Endothelial cell (in vitro differentiated cells): ENCODE results near the gene CRYGN. TPM values are rescaled to one million over a fixed set of nuclear protein-coding genes. Genes with fewer than 3 reads are reported as not detected.

Experiments used
- DNase-seq: peaks from one replicate; pipeline ENCODE4 v3.0.0; 2021; ENCODE audit warnings: low spot score
- H3K27ac Mint-ChIP-seq: one replicate; pipeline ENCODE4 v1.8.0; 2021; ENCODE audit warnings: mixed read lengths, inconsistent platforms; ENCODE audit not compliant: unreplicated experiment
- H3K27me3 Mint-ChIP-seq: one replicate; pipeline ENCODE4 v1.8.0; 2021; ENCODE audit warnings: mild to moderate bottlenecking, moderate library complexity, mixed read lengths, inconsistent platforms; ENCODE audit not compliant: unreplicated experiment
- H3K36me3 Mint-ChIP-seq: one replicate; pipeline ENCODE4 v1.8.0; 2021; ENCODE audit warnings: mild to moderate bottlenecking, low read depth, mixed read lengths, inconsistent platforms; ENCODE audit not compliant: unreplicated experiment
- H3K4me1 Mint-ChIP-seq: one replicate; pipeline ENCODE4 v1.8.0; 2021; ENCODE audit warnings: mild to moderate bottlenecking, mixed read lengths, inconsistent platforms; ENCODE audit not compliant: unreplicated experiment
- H3K4me3 Mint-ChIP-seq: one replicate; pipeline ENCODE4 v1.8.0; 2021; ENCODE audit warnings: mild to moderate bottlenecking, mixed read lengths, inconsistent platforms; ENCODE audit not compliant: unreplicated experiment
- H3K9me3 Mint-ChIP-seq: one replicate; pipeline ENCODE4 v1.8.0; 2021; ENCODE audit warnings: mixed read lengths, inconsistent platforms; ENCODE audit not compliant: unreplicated experiment
- total RNA-seq: library from RNA; stranded (reverse); fragmentation: NEBNext Ultra II Directional; extraction: Animal tissue kit (Norgen Biotek cat#: 25700); gene quantifications from one replicate; pipeline ENCODE4 v1.2.1, GENCODE V29; 2021; ENCODE audit not compliant: unreplicated experiment
- TF ChIP-seq, protein P1 (sequence below): fragments of 200-600 bp; sonication (generic); IDR thresholded peaks from one replicate; pipeline ENCODE4 v1.5.0; 2021; ENCODE audit warnings: antibody characterized with exemption; ENCODE audit not compliant: unreplicated experiment

CRYGN gene
- total RNA-seq, 1 donor from 2014 or later: not detected

DNA sequence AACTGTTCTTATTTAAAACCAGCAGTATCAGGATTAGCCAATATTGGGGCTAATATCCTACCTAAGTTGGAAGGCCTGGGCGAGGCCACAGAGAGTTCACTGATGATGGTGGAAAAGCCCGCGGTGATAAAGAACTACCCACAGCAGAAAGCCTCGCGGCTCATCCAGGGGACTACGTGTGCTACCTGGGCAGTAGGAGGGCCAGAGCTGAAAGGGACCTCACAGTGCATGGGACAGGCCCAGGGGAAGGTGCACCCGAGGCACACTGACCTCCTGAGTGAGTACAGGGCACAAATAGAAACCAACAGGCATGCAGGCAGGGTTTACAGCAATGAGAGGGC is 31.5 kb downstream of the CRYGN start:
- DNase-seq: no peak
- Mint-ChIP-seq H3K27ac (peak overlapping the region; percentile 97), H3K4me3 (peak overlapping the region; percentile 95), H3K27me3 (peaks cover 25% of the 10 kb centered on the region), H3K9me3 (no peaks in the 10 kb centered on the region), H3K4me1 (peaks cover 26% of the 10 kb centered on the region), H3K36me3 (peaks cover 7% of the 10 kb centered on the region)
- TF ChIP-seq, protein P1, sequence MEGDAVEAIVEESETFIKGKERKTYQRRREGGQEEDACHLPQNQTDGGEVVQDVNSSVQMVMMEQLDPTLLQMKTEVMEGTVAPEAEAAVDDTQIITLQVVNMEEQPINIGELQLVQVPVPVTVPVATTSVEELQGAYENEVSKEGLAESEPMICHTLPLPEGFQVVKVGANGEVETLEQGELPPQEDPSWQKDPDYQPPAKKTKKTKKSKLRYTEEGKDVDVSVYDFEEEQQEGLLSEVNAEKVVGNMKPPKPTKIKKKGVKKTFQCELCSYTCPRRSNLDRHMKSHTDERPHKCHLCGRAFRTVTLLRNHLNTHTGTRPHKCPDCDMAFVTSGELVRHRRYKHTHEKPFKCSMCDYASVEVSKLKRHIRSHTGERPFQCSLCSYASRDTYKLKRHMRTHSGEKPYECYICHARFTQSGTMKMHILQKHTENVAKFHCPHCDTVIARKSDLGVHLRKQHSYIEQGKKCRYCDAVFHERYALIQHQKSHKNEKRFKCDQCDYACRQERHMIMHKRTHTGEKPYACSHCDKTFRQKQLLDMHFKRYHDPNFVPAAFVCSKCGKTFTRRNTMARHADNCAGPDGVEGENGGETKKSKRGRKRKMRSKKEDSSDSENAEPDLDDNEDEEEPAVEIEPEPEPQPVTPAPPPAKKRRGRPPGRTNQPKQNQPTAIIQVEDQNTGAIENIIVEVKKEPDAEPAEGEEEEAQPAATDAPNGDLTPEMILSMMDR: no peak

DNA sequence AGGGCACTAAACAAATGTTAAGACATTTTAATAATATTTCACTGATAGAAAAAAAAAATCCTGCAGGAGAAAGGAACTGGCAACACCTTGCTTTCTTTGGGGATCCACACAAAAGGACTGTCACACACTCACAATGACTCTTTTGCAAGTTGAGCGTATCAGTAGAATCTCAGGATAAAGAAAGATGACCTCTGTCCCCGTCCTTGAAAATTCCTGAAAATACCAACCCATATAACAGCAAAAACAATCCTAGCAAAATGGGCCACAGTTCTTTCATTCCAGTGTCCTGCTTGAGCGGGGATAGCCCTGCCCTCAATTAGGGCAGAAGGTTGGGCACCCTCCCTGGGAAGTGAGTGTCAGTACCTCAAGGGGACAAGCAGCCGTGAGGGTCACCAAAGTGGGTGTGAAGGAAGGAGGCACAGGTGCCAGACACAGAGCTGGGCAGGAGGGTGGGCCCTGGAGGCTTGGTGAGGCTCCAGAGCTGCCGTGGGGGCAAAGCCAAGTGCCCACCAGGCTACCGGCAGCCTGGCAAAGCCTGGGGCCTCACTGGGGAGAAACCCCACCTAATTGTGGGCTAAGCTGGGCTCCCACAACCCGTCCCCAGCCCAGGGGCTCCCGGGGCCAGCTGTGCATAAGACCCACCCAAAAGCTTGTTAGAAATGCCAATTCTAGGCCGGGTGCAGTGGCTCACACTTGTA is 32.9 kb downstream of the CRYGN start:
- Mint-ChIP-seq H3K4me1 (peaks cover 36% of the 10 kb centered on the region), H3K4me3 (peak overlapping the region; percentile 51), H3K27ac (no peak overlapping the region), H3K9me3 (no peaks in the 10 kb centered on the region), H3K36me3 (peaks cover 7% of the 10 kb centered on the region), H3K27me3 (peaks cover 20% of the 10 kb centered on the region)
- TF ChIP-seq, protein P1: no peak
- DNase-seq: no peak

DNA sequence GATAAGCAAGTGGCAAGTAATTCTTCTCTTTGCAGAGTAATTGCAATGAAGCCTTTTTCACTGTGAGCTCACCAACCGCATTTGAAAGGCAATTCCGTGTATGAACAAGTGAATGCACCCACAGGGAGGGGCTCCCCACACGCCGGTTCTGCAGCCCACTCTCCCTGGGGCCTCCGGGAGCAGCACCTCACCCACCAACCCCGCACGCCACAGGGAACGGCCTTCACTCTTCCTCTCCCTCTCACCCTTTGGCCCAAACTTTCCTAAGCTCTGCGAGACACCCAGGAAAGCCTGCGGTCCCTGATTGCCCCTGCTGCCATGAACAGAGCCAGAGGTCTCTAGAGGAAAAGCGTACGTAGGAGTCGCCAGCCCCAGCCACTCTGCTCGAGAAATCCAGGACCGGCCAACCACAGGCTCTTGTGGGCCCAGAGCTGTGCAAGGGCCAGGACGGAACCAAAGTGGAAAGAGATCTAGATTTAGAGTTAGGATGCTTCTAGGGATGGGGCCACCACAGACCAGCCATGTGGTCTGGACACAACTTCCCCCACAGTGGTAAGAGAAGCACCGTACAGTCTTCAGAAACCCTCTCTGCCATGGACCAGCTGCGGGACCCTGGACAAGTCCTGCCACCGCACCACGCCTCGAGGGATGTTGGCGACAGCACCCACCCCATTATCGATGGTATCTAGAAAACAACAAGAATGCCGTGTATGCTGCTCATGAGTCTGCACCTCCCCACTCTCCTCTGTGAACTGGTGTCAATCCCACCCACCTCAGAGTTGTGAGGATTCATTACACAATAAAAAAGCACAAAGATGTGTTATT is 33.7 kb downstream of the CRYGN start:
- Mint-ChIP-seq H3K27me3 (peaks cover 14% of the 10 kb centered on the region), H3K36me3 (peaks cover 10% of the 10 kb centered on the region), H3K27ac (no peak overlapping the region)

DNA sequence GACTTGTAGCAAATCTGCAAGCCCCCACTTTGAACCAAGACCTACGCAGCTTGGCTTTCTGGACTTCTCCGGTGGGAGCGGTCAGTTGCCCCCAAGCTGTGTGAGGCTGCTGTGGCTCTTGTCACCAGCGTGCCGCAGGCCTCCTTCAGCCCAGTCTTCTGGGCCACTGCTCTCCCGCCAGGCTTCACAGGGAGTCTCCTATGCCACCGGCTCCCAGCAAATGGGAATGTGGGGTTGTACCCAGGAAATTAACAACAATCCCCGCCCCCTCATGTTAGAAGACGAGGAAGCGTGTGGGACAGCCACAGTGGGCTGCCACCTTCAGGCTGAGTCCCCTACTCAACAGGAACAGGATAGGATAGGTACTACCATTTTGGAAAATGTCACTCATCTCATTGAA is 34.4 kb downstream of the CRYGN start:
- peaks cover 14% of the 10 kb centered on the region for H3K27me3 Mint-ChIP-seq
- TF ChIP-seq, protein P1: no peak
- H3K4me1 Mint-ChIP-seq: peaks cover 40% of the 10 kb centered on the region
- no peaks in the 10 kb centered on the region for H3K9me3 Mint-ChIP-seq
- no peak for DNase-seq
- H3K4me3 Mint-ChIP-seq: no peak overlapping the region
- no peak overlapping the region for H3K27ac Mint-ChIP-seq
- peaks cover 14% of the 10 kb centered on the region for H3K36me3 Mint-ChIP-seq

More for the DNA sequence above, 33.7 kb downstream of the CRYGN start:
- no peak for DNase-seq
- no peak overlapping the region for H3K4me3 Mint-ChIP-seq
- peaks cover 40% of the 10 kb centered on the region for H3K4me1 Mint-ChIP-seq
- no peaks in the 10 kb centered on the region for H3K9me3 Mint-ChIP-seq
- TF ChIP-seq, protein P1: no peak

DNA sequence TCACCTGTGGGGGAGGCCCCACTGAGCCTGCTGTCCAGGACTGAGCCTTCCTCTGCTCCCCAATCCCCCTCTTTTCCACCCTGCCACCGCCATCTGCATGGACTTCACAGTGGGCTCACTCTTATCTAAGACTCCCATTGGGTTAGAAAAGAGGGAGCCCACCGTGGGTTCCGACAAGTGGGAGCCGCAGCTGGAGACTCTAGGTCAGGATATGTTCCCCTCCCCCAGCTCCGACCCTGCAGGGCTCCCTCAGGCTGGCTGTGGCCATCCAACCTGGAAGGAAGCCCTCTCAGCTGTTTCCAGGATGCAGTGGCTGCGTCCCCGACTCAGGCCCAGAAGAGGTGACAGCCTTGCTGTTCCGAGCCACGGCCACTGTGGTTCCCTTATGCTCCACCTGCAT is 34.9 kb downstream of the CRYGN start:
- H3K27ac Mint-ChIP-seq: no peak overlapping the region
- no peak overlapping the region for H3K4me3 Mint-ChIP-seq
- H3K27me3 Mint-ChIP-seq: peaks cover 15% of the 10 kb centered on the region
- H3K4me1 Mint-ChIP-seq: peaks cover 40% of the 10 kb centered on the region
- H3K9me3 Mint-ChIP-seq: no peaks in the 10 kb centered on the region
- H3K36me3 Mint-ChIP-seq: peaks cover 14% of the 10 kb centered on the region
- TF ChIP-seq, protein P1: no peak
- DNase-seq: no peak
